NCI-H526 treated with DMSO at 0.1 percent for 48 hours (cell line): ENCODE results near the gene IPPK.
"Not testable (repeated sequence)": the region's sequence is repeated elsewhere in the genome, so short reads cannot be mapped to it uniquely, and the experiment has no call there.

Experiments used
- DNase-seq: peaks from one replicate; lab custom pipeline; 2025; lab: John Stamatoyannopoulos, UW

The IPPK gene

DNA sequence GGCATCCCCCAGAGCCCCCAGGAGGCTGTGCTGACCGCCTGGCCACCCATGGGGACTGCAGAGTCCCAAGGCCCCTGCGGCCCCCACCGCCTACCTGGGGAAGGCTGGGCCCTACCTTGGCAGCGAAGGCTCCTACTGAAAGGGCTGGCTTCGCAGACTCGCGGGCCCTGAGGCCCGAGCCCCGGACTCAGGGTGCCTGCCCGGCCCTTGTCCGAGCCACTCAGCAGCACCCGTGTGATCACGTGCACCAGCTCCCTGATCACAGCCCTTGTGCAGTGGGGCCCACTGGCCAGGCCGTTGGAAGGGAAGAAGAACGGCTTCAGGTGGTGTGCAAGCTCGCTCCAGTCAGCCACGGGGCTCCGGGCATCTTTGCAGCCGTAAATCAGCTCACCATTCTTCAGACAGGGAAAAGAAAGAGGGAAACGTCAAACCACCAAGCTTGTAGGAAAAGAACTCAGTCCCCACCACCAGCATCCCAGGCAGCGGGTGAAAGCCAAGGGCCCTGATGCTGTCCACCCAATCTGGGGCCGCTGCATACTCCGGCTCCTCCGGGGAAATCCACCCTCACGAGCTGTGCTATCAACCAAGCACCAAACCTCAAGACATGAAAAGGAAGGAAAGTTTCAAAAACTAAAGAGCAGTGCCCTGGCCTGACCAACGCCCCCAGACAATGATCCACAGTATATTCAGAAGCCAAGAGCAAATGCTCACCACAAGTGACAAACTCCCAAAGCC, 31.9 kb downstream of the IPPK start:
- DNase-seq = no peak

DNA sequence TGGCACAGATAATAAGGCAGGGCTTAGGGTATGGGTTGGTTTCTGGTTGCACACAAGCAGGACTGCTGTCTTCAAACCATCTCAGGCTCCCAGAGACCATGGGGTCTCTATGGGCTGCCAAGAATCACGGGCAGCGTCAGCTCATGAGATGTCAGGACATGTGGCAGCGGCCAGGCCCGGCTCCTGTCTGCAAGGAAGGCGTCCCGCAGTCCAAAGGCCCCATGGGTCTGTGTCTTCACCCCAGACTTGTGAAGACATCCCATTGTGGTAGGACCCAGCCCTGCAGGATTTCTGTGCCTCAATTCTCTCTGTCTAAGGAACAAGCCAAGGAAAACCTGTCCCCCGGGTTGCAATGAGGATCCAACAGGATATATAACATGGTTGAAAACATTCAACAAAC, 32.6 kb downstream of the IPPK start:
- DNase-seq = no peak

DNA sequence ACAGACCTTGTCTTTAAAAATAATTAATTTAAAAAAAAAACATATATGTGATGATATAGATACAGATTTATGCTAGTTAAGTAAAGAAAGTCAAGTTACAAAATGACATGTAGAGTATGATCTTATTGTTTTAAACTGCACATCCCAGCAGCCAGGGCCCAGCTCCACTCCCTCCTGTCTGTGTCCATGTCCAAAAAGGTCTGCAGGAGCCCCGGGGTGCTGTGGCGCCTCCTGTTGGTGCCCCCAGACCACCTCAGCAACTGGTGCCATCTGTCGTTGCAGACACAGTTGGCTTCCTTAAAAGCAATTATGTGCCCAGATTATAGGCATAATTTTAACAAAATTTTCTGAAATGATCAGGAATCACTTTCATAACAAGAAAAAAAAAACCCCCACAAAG, 33.3 kb downstream of the IPPK start:
- no peak for DNase-seq

DNA sequence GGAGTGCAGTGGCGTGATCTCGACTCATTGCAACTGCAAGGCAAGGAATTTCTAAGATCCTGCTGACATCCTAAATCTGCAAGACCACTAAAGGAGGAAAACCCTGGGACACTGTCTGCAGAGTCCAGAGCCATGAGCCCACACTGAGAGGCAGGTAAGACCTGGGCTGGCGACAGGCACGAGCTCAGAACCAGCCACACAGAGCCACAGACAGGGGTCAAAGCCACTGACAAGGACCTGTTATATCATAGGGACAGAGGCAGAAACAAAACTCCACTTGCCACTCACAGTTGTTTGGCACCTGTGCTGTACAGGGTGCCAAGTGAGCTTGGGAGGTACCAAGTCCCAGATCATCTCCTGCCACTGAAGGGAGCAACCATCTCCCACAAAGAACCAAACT, 34.2 kb downstream of the IPPK start:
- no peak for DNase-seq

DNA sequence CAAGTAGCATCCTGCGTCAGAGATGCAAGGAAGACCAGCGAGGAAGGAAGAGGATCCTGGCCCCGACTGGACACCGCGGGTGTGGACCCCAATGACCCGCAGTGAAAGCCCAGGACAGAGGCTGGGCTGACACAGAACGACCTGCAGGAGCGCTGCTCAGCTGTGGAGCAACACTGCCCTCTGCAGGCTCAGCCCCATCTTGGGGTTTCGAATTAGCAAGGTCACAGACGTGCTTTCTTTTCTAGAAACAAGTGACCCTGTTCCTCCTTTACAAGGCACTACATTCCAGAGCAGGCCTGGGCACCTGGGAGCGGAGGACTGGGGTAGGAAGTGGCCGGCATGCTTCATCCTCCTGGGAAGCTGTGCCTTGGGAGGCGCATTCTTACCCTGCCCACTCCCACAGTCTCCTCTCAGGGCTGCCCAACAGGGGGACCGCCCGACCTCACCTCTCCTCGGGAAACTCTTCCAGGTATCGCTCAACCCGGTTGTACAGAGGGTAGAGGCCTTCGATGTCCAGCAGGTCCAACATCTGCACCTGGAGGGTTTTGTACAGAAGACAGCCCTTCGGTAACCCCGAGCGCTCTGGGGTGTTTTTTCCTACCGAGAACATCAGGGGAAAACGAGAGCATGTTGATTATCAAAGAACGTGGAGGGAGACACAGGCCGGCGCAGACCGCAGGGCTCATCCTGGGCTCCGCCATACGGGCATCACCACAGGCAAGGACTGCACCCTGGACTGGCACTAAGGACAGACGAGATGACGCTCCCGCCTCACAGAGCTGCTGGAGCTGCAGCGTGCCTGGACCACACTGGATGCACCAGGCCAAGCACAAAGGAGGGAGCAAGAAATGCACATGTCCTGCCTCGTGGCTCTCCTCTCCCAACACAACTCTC, 35.0 kb downstream of the IPPK start:
- DNase-seq = no peak

DNA sequence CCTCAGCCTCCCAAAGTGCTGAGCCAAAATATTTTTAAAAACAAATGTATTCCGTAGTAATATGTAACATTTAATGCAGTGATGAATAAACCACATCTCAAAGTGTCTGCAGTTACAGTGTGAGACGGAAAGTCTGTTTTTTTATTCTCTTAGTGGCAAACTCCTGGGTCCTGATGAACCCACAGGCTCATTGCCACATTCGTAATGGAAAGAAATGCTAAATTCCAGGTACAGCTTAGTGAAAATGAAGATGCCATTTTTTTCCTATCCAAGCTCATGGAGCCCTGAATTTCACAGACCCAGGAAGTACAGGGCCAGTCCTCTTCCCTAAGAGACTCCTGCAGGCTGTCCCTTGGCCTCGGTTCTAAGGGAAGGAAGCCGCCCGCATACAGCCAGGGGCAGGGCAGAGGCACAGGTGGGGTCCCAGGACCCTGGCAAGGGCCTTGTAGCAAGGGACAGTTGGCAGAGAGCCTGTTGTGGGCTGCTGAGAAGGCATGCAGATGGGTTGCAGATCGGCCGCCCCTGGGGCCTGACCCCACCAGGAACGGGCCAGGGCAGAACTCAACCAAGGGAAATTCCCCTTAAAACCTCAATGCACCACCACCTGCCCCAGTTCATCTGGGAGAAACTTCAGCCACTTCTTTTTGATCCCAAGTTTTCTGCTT, 36.2 kb downstream of the IPPK start:
- DNase-seq = no peak

DNA sequence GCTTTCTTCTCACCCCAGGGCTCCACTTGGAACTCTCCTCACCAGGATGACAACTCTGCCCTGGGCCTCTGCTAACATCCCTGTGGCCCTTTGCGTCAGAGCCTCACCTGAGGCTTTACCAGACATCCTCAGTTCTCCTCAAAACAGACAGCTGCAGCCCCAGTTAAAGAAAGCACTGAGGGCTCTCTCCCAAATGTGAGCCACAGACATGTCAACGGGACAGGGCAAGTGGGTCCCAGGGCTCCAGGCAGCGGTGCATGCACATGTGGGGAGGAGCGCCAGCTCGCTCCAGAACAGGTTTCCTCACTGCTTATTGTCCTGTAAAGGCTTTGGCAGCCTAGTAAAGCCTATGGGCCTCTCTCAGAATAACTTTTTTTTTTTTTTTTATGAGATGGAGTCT, 37.3 kb downstream of the IPPK start:
- DNase-seq = no peak

DNA sequence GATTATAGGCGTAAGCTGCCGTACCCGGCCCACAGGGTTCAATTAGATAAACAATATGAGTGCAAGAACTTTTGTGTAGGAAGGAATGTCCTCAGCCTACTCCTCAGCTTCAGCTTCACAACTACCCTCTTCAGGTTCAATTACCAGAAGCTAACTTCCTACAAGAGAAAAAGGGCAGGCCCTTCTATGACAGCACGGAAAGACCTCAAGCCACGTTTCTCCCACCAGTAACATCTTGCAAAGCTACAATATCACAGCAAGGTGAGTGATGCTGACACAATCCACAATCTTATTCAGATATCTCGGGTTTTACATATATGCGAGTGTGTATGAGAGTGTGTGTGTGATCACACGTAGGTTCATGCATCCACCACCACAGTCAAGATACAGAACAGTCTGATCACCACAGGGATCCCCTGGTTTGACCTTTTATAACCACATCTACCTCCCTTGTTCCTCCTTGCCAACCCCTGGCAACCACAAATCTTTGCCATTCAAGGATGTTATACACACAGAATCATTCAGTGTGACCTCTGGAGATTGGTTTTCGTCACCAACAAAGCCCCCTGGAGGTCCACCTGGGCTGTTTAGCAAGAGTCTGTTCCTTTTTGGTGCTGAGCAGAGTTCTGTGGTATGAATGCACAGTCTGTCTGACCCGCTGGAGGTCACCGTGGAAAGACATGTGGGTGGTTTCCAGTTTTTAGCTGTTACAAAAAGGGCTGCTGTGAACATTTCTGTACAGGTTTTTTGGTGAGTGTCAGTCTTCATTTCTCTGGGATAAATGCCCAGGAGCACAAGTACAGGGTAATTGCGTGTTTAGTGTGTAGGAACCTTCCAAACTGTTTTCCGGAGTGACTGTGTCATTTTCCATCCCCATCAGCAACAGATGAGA, 38.2 kb downstream of the IPPK start:
- no peak for DNase-seq

DNA sequence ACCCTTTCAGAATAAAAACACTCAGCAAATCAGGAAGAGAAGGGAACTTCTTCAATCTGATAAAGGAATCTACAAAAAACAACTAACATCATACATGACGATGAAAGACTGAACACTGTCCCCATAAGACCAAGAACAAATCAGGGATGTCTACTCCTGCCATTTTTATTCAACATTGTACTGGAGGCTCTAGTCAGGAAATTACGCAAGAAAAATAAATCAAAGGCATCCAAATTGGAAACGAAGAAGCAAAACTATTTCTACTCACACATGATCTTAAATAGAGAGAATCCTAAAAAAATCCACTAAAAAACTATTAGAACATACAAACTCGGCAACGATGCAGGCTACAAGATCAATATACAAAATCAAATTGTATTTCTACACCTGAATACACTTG, 42.3 kb downstream of the IPPK start:
- DNase-seq = no peak

DNA sequence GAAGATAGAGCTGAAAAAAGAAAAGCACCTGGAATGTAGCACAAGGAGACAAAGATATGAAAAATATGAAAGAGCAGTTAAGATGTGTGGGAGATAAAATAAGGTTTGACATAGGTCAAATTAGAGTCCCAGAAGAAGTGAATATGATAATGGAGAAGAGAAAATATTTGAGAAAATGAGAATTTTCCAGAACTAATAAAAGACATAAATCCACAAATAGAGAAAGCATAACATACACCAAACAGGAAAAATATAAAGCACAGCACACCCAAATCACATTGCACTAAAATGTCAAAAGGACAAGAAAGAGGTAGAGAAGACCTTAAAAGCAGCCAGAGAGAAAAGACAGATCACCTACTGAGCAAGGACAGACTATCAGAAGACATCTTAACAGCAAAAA, 43.4 kb downstream of the IPPK start:
- DNase-seq = no peak

DNA sequence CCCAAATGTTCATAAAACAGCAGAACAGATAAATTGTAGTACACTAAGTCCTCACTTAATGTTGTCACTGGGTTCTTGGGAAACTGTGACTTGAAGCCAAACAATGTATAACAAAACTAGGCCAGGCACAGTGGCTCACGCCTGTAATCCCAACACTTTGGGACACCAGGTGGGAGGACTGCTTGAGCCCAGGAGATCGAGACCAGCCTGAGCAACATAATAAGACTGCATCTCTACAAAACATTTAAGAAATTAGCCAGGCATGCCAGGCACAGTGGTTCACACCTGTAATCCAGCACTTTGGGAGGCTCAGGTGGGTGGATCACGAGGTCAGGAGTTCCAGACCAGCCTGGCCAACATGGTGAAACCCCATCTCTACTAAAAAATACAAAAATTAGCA, 46.0 kb downstream of the IPPK start:
- DNase-seq = not testable (repeated sequence)

DNA sequence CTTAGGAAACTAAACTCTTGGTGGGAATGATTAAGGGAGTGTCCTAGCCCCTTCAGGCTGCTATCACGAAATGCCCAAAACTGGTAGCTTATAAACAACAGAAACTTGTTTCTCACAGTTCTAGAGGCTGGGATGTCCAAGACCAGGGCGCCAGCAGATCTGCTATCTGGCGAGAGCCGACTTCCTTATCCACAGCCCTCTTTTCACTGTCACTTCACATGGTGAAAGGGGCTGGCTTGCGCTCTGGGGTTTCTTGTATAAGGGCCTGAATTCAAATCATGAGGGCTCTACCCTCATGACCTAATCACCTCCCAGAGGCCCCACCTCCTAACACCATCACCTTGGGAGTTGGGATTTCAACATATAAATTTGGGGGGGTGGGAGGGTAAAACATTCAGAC, 49.1 kb downstream of the IPPK start:
- no peak for DNase-seq

DNA sequence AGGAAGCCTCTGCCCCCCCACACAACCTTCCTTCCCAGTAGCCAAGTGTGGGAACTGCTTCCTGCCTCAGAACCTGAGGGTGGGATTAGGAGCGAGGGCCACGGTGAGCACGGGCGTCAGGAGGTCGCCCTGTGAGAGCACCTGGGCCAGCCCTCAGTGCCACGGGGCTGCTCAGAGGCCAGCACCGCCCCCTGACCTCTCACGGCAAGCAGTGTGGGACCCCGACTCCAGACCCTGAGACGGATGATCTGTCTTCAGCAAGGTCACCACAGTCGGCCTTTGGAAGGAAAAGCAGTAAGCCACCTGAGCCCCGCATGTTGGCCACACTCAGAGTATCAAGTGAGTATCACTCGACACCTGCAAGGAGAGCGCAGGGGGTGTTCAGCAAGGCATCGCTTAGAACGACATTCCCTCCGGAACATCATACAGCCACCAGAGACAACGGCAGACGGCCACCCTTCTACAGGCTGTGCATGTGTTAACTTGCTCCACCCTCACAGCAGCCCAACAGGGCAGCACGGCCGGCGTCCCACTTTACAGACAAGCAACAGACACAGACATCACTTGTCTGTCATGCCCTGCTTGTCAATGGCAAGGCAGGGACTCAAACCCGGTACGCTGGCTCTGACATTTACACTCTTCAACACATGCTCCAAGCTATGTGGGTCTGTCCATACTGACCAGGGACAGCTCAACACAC, 50.2 kb downstream of the IPPK start:
- DNase-seq = no peak

DNA sequence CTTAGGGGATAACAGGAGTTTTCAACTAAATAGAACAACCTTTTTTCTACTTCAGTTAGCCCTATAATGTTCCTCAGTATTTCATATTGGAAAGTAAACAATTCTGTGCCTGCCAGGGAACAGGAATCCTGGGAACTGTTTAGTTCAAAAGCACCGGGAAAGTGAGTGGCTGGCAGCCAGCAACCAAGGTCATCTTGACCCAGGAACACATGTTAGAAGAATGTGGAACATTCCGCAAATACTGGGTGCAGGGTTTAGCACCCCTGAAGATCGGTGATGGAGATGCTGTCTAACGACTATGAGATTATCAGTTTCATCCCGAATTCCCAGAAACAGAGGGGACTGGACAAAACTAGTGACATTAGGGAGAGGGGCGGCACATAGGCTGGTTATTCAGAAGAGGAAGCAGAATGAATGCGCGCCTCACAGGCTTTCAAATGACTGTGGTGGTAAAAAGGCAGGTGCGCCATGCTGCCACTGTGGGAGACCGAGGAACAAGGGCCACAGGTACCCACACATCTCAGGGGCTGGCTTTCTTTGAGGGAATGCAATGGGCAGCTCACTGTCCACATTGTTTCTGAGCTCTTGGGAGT, 51.2 kb downstream of the IPPK start:
- DNase-seq = no peak

DNA sequence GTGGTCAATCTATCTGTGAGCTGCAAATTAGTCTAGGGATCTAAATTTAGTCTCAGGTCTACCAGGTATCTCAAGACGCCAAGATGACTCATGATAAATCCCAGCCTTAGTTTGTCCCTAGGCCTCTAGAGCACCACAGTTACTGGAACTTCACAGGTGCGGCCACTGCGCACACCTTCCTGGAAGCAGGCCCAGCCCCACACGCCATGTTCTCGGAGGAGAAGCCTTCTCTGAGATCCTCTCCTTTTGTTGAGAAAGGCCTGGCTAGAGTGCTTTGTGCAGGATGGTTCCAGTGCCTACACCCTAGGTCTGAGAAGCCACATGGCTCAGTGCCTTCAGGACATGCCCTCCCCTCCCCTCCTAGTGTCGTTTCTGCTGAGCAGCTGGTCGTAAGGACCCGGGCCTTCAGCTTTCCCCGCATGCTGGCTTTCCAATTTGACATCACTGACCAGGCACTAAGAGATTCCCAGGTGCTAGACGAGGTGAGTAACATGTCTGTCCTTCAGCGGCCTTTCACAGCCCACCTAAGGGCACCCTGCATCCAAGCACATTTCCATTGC, 51.9 kb downstream of the IPPK start:
- no peak for DNase-seq

DNA sequence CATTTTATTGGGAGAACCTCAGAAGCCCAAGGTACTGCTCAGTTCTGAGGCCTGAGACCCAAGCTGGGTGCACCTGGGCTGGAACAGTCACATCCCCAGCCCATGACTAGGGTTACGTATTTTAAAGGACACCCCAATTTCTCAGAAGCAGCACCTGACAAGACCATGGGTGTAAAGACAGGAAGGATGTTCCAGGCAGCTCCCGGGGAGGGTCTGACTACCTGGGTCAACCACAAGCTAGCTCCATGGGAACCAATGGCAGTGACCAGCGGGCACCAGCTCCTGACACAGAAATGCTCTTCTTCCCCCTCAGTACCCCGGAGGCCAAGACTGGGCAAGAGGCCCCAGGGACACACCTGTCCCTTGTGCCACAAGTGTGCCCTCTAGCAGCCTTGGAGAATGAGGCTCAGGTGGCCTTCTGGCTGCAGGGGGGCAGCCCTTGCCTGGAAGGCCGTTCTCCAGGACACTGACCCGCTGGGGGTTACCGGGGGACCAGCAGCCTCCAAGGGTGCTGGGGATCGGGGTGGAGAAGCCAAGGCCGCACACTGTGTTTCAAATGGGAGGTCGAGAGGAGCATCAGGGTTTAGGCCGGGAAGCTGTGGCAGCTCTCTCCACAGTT, 52.6 kb downstream of the IPPK start:
- DNase-seq = no peak

DNA sequence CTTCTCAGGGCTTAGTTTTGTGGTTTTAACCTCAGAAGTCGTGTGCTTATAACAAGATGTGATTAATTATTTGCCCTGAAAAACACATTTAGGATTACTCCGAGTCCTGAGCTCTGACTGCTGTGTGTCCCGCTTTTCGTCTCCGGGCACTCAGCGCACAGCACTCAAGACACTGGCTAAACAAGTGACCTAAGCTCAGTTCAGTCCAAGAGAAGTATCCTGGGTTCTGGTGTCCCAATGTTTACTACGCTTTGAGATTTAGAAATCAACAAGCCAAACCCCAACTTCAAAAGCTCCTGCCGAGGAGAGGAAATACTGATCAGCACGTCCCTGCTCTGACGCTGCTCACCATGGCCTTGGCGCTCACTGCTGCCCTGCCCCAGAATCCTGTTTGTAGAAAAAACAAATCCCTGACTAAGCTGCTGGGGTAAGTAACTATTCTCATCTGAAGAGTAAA, 53.2 kb downstream of the IPPK start:
- no peak for DNase-seq

DNA sequence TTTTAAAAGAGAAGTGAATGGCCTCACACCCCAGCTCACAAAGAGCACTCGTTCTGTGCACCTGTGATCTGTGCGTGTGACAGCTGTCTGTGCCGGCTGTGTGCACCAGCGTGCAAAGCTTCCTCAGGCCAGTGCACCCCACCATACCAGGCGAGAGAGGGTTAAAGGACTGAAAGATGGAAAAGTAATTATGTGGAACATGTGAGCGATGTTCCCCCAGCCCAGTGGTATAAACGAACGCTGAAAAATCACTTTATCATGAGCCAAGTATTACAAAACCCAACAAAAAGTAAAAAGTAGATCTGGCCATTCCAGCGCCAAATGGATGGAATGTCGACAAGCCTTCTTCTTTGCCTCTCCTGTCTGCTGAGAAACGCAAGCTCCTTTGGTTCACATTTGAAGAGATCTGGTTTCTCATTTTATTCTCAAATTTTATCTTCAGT, 53.7 kb downstream of the IPPK start:
- DNase-seq = no peak

DNA sequence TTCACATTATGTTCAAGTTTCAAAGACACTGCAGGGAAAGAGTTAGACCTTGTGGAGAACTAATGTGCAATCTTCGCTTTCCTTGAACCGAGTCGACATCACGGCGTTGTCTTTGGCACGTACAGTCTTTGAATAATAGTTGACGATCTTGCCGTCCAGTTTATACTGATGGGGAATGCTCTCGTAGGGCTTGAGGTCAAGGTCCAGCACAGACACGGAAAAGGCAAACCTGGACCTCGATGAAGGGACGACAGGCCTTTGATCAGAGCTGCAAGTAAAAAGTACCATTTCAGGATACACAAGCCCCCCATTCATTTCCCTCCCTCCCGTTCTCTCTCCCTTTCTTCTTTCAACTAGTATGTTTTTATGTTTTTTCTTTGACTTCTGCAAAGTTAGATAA, 54.1 kb downstream of the IPPK start:
- no peak for DNase-seq
